HEK293T (cell line): ENCODE measurements around the gene GABRR3.

Experiments used
- SP1 ChIP-seq: fragments of 450-650 bp; IDR thresholded peaks from 2 replicates; pipeline ENCODE4 v1.6.1; 2017
- TARDBP ChIP-seq: fragments of 450-650 bp; IDR thresholded peaks from 2 replicates; pipeline ENCODE4 v1.6.1; 2016

- no peak for TF ChIP-seq SP1
- TF ChIP-seq TARDBP = no peak
These were observed 8.0 kb downstream of the GABRR3 start for GRCh38 chr3:98027085-98027446.
